ENCODE measurements around the gene ITPA.

Gene ITPA

GRCh38 chr20:3164763-3165410 lies 44.4 kb upstream of the ITPA start:
- TF ChIP-seq CTCF (IDR thresholded peaks at IDR 0.05; ENCODE audit: borderline replicate concordance, insufficient read depth, low read depth, low read length) = no peak
- no peak overlapping the region for H3K4me3 ChIP-seq (ENCODE audit: low read depth, low read length)

DNA sequence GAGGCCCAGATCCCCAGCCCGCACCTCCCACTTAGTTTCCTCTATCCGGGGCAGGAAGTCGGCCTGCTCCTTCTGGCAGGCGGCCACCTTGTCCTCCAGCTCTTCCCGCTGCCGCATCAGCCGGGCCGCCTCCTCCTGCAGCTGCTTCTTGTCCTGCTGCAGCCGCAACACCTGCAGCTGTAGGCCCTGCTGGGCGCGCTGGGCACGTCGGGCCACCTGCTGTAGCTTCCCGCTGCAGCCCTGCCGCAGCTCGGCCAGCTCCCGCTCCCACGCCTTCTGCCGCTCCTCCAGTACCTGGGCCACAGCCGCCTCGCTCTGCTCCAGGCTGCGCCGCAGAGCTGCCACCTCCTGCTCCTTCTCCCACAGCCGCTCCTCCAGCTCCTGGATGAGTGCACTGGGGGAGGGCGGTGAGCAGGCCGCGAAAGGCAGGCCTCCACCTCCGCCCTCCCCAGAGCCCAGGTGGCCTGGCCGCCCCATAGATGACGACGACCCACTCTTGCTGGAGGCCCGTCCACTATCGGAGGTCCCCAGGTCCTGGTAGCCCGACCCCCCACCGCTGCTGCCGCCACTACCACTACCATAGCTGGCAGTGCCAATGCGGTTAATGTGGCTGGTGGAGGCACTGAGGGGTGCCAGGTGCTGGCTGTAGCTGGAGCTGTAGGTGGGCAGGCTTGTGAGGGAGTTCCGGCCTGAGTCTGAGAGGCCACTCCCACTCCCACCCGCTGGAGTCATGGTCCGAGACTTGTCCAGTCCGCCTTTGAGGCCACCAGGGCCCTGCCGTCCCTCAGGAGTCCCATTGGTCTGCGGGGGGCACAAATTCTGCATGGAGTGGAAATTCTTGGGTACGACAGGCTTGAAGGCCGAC lies 43.6 kb upstream of the ITPA start:
- no peak overlapping the region for H3K4me3 ChIP-seq (ENCODE audit: low read depth, low read length)
- TF ChIP-seq CTCF (IDR thresholded peaks at IDR 0.05; ENCODE audit: borderline replicate concordance, insufficient read depth, low read depth, low read length) = no peak

DNA sequence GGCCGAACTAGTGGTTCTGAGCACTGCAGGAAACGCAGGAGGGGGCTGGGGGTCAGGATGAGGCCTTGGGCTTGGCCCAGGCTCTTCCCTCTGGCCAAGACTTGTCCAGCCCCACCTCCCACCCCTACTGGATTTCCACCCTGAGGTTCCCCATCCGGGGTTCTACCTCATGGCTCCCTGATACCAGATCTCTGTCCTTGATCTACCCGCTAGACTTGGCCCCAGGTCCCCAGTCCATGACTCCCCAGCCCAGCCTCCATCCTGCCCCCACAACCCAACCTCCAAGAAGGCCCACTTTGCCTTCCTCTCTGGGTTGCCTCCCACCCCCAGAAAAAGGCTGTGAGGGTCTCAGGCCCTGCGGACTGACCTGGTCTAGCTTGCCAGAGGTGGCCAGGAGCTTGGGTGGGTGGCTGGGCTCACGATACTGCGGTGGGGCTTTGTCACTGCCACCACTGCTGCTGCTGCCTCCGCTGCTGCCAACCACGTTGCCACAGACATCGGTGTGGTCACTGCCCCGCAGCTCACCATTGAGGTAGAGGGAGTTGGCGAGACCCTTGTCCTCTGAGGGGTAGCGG lies 42.9 kb upstream of the ITPA start:
- no peak for TF ChIP-seq CTCF (IDR thresholded peaks at IDR 0.05; ENCODE audit: borderline replicate concordance, insufficient read depth, low read depth, low read length)

GRCh38 chr20:3166913-3167342 lies 42.4 kb upstream of the ITPA start:
- no peak overlapping the region for H3K4me3 ChIP-seq (ENCODE audit: low read depth, low read length)
- TF ChIP-seq CTCF (IDR thresholded peaks at IDR 0.05; ENCODE audit: borderline replicate concordance, insufficient read depth, low read depth, low read length) = no peak

More for the DNA sequence above, 42.9 kb upstream of the ITPA start:
- no peak overlapping the region for H3K4me3 ChIP-seq (ENCODE audit: low read depth, low read length)

DNA sequence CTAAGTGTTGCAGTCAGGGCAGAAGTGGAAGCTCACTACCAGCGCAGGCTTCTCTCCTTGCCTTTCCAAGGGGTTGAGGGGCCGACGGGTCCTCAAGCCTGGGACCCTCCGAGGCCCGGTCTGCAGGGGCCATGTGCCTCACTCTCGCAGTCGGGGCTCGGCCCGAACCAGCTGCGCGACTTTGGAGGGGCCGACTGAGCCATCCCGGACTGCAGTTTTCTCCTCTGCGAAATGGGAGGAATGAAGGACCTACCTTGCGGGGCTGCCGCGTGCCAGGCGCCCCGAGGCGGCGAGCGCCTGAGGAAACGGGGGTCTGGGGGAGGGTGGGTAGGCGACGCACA lies 41.6 kb upstream of the ITPA start:
- no peak overlapping the region for H3K4me3 ChIP-seq (ENCODE audit: low read depth, low read length)
- TF ChIP-seq CTCF (IDR thresholded peaks at IDR 0.05; ENCODE audit: borderline replicate concordance, insufficient read depth, low read depth, low read length) = no peak

DNA sequence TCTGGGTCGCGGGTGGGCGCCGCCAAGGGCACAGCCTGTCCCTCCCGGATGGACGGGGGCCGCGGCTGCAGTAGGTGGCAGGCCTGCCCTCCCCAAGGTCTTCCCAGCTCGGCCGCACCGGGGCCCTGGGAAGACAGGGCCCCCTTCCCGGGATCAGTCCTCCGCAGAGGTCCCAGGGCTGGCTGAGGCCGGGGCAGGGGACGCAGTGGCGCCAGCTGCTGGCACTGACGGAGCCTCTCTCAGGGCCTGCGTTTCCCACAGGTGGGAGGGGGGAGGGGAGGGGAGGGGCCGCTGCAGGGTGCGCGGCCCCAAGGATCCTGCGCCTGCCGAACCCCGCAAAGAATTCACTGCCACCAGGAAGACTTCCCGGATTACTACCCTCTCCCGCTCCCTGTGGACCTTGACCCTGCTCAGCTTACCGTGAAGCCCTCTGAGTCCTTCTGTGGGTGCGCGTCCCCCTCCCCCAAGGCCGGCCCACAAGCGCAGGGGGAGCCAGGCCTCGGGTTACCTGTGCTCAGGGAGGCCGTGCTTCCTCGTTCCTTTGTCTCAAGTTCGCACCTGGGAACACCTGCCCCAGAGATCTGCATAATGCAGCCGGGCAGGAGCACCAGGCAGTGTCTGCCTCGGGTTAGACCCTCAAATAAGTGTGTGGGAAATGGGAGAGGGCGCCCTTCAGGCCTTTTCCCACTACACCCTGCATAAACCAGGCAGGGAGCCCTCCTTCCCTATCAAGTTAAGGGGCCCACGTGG lies 41.0 kb upstream of the ITPA start:
- H3K4me3 ChIP-seq (ENCODE audit: low read depth, low read length) = no peak overlapping the region

More for the DNA sequence above, 41.0 kb upstream of the ITPA start:
- TF ChIP-seq CTCF (IDR thresholded peaks at IDR 0.05; ENCODE audit: borderline replicate concordance, insufficient read depth, low read depth, low read length) = no peak
